Tibial nerve (tissue), 4 donors: ENCODE results near the gene SLC29A3. TPM values are rescaled to one million over a fixed set of nuclear protein-coding genes. Genes with fewer than 3 reads are reported as not detected.

Experiments used
- DNase-seq, 2 donors: peaks; one replicate each; pipeline ENCODE4 v3.0.0-alpha.2; 2019; ENCODE audit warnings: low spot score in 2 of 2
- H3K27ac ChIP-seq, 4 donors: fragments of 200-600 bp; sonication (generic) in 3 of 4; one replicate each; pipeline ENCODE4 v1.5.1; 2017 to 2019; ENCODE audit warnings: mild to moderate bottlenecking in 1 of 4
- H3K27me3 ChIP-seq, 2 donors: fragments of 200-600 bp; sonication (generic) in 1 of 2; one replicate each; pipeline versions ENCODE4 v1.5.1 to v1.6.0; 2017 to 2019
- H3K36me3 ChIP-seq, 3 donors: fragments of 200-600 bp; sonication (generic); one replicate each; pipeline ENCODE4 v1.5.1; 2018 to 2019
- H3K4me1 ChIP-seq, 4 donors: fragments of 200-600 bp; sonication (generic) in 3 of 4; one replicate each; pipeline ENCODE4 v1.5.1; 2017 to 2019
- H3K4me3 ChIP-seq, 4 donors: fragments of 200-600 bp; sonication (generic) in 3 of 4; one replicate each; pipeline ENCODE4 v1.5.1; 2017 to 2019; ENCODE audit warnings: mild to moderate bottlenecking in 1 of 4, moderate library complexity in 1 of 4
- H3K9me3 ChIP-seq, 4 donors: fragments of 200-600 bp; sonication (generic) in 3 of 4; one replicate each; pipeline ENCODE4 v1.5.1; 2017 to 2019
- EP300 ChIP-seq, 2 donors: sonication (generic); formaldehyde crosslinking; IDR thresholded peaks; one replicate each; pipeline ENCODE4 v1.6.1; 2017; ENCODE audit warnings: antibody characterized with exemption in 2 of 2, mild to moderate bottlenecking in 1 of 2
- POLR2A ChIP-seq, 2 donors: fragments of 450-650 bp; IDR thresholded peaks; one replicate each; pipeline ENCODE4 v1.6.1; 2017; ENCODE audit warnings: antibody characterized with exemption in 2 of 2, mild to moderate bottlenecking in 2 of 2, moderate library complexity in 2 of 2
- WGBS, 2 donors: methylation state at CpG; one replicate each; pipeline ENCODE4 v1.1.5; 2018; 5-methylcytosine and 5-hydroxymethylcytosine counted together
- total RNA-seq, 4 donors: library from RNA; depleted of rRNA; stranded (reverse); fragments of >200 nt; gene quantifications; one replicate each; pipeline ENCODE4 v1.1.0, GENCODE V29; 2016
- TF ChIP-seq, protein P1 (sequence below), 5 experiments: fragments of 200-600 bp in 3 of 5; fragments of 450-650 bp in 2 of 5; sonication (generic) in 3 of 5; IDR thresholded peaks; one replicate each; pipeline ENCODE4 v1.5.1; 2016 to 2019; ENCODE audit warnings: antibody characterized with exemption in 5 of 5, mild to moderate bottlenecking in 3 of 5, moderate library complexity in 2 of 5

SLC29A3 gene
- total RNA-seq, 4 donors from 2014 or later = 6.5 to 10.1 (median 7.4) TPM

DNA sequence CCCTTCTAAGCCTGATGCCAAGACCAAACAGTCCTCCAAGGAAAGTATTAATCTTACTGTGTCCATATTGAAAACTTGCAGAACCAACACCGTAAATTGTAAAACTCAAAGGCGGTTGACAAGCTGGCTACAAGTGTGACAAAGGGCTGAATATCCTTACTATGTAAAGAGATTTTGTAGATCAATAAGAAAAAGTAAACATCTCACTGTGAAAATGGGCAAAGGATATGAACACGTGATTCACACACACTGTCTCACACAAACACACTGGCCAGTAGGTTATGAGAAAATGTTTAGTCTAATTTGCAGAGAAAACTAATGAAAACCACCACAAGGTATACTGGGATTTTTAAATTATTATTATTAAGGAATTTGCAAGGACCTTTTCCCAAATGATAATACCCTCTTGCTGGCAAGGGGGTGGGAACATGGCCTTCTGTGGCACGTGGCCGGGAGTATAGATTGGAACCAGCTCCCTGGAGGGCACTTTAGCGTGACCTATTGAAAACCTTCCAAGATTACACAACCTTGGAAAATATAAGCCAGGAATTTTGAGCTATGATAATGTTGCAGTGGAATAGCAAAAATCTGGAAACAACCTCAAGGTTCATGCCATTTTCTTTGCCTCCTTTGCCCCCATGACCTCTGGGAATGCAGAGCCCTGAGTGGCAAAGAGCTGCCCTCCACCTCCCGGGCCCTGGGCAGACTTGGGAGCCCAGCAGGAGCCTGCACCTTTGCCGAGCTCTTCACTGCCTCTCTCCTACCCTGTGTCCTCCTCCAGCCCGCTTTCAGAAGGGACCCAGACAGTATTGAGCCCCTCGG is 26.2 kb upstream of the SLC29A3 start:
- no peak overlapping the region for H3K27ac ChIP-seq
- H3K27me3 ChIP-seq = no peaks in the 10 kb centered on the region
- peaks cover 0 to 6% (median 0%) of the 10 kb centered on the region in 3 donors for H3K36me3 ChIP-seq
- no peaks in the 10 kb centered on the region for H3K9me3 ChIP-seq
- 70 to 76% methylated on average over 10 of the region's 10 CpGs for WGBS, 2 donors
- TF ChIP-seq POLR2A (IDR thresholded peaks at IDR 0.05) (no peak), EP300 (IDR thresholded peaks at IDR 0.05) (no peak)
- TF ChIP-seq, protein P1, sequence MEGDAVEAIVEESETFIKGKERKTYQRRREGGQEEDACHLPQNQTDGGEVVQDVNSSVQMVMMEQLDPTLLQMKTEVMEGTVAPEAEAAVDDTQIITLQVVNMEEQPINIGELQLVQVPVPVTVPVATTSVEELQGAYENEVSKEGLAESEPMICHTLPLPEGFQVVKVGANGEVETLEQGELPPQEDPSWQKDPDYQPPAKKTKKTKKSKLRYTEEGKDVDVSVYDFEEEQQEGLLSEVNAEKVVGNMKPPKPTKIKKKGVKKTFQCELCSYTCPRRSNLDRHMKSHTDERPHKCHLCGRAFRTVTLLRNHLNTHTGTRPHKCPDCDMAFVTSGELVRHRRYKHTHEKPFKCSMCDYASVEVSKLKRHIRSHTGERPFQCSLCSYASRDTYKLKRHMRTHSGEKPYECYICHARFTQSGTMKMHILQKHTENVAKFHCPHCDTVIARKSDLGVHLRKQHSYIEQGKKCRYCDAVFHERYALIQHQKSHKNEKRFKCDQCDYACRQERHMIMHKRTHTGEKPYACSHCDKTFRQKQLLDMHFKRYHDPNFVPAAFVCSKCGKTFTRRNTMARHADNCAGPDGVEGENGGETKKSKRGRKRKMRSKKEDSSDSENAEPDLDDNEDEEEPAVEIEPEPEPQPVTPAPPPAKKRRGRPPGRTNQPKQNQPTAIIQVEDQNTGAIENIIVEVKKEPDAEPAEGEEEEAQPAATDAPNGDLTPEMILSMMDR (IDR thresholded peaks at IDR 0.05) = no peak
- DNase-seq = no peak
- no peak overlapping the region for H3K4me3 ChIP-seq
- H3K4me1 ChIP-seq = peaks cover 0 to 16% (median 0%) of the 10 kb centered on the region in 4 donors

DNA sequence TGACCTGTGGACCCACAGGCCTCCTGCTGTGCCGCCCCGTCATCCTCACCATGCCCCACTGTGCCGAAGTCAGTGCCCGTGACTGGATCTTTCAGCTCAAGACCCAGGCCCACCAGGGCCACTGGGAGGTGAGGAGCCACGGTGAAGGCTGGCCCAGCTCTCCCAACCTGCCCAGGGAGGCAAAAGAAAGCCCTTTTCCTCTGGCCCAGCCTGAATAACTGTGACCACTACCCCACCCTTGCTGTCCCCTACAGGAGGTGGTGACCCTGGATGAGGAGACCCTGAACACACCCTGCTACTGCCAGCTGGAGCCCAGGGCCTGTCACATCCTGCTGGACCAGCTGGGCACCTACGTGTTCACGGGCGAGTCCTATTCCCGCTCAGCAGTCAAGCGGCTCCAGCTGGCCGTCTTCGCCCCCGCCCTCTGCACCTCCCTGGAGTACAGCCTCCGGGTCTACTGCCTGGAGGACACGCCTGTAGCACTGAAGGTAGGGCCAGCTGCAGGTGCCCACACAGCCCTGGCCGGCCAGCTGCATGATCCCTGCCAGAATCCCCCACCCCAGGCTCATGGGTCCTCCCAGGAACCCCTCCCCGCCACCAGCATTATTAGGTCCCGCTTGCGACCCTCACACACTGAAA is 25.5 kb upstream of the SLC29A3 start:
- peaks cover 0 to 5% (median 0%) of the 10 kb centered on the region in 3 donors for H3K36me3 ChIP-seq
- no peak for TF ChIP-seq POLR2A (IDR thresholded peaks at IDR 0.05)
- TF ChIP-seq EP300 (IDR thresholded peaks at IDR 0.05) = no peak
- TF ChIP-seq, protein P1 (IDR thresholded peaks at IDR 0.05) = no peak
- no peak overlapping the region for H3K4me3 ChIP-seq
- no peak overlapping the region for H3K27ac ChIP-seq
- no peaks in the 10 kb centered on the region for H3K27me3 ChIP-seq
- no peaks in the 10 kb centered on the region for H3K9me3 ChIP-seq
- peaks cover 0 to 16% (median 0%) of the 10 kb centered on the region in 4 donors for H3K4me1 ChIP-seq
- WGBS, 2 donors = 94 to 98% methylated on average over 8 to 18 of the region's 19 CpGs
- no peak for DNase-seq

DNA sequence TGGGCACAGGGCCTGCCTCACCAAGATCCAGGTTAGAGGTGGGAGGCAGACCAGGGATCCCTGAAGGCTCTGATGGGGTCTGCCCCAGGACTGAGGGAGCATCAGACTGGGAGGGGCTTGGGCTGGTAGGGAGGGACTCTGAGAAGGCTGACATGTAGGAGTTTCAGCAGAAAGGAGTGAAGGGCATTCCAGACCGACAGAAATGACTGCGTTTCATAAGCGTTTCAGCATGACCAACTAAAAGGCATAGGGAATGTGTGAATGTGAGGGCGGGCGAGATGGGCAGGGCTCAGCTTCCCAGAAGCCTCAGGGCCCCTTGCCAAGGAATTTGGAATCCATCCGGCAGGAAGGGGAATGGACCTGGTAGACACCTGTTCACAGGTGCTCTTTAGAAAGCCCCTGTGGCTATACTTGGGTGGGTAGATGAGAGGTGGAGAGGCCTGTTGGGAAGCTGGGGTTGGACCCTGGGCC is 24.9 kb upstream of the SLC29A3 start:
- 70 to 78% methylated on average over 6 of the region's 6 CpGs for WGBS, 2 donors
- Histone ChIP-seq H3K9me3 (no peaks in the 10 kb centered on the region), H3K4me3 (no peak overlapping the region), H3K27me3 (no peaks in the 10 kb centered on the region), H3K4me1 (peaks cover 0 to 17% (median 0%) of the 10 kb centered on the region in 4 donors), H3K27ac (no peak overlapping the region), H3K36me3 (peaks cover 0 to 5% (median 0%) of the 10 kb centered on the region in 3 donors)
- no peak for TF ChIP-seq EP300 (IDR thresholded peaks at IDR 0.05)
- TF ChIP-seq, protein P1 (IDR thresholded peaks at IDR 0.05) = no peak
- TF ChIP-seq POLR2A (IDR thresholded peaks at IDR 0.05) = no peak
- DNase-seq = no peak

DNA sequence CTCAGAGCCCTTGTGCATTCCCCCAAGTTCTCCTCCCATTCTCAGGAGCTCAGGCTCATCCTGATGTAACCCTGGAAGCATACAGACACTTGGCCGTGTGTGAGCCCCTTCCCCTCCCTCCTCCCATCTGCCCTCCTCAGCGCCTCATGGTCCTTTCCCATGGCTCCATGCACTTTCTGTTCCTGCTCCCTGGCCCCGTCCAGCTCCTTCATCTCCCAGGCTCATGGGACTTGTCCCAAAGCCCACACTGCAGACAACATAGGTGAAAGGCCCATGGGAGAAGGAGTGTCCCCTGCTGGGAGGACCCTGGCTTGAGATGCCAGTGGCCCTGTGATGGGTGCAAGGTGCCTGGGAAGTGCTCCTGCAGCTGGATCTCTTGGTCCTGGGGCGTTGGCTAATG is 24.2 kb upstream of the SLC29A3 start:
- Histone ChIP-seq H3K36me3 (peaks cover 0 to 5% (median 0%) of the 10 kb centered on the region in 3 donors), H3K9me3 (no peaks in the 10 kb centered on the region), H3K27me3 (no peaks in the 10 kb centered on the region), H3K4me3 (no peak overlapping the region), H3K27ac (no peak overlapping the region), H3K4me1 (peaks cover 0 to 25% (median 0%) of the 10 kb centered on the region in 4 donors)
- WGBS, 2 donors = 84 to 88% methylated on average over 4 of the region's 4 CpGs
- TF ChIP-seq EP300 (IDR thresholded peaks at IDR 0.05) (no peak), POLR2A (IDR thresholded peaks at IDR 0.05) (no peak)
- TF ChIP-seq, protein P1 (IDR thresholded peaks at IDR 0.05) = no peak
- no peak for DNase-seq

DNA sequence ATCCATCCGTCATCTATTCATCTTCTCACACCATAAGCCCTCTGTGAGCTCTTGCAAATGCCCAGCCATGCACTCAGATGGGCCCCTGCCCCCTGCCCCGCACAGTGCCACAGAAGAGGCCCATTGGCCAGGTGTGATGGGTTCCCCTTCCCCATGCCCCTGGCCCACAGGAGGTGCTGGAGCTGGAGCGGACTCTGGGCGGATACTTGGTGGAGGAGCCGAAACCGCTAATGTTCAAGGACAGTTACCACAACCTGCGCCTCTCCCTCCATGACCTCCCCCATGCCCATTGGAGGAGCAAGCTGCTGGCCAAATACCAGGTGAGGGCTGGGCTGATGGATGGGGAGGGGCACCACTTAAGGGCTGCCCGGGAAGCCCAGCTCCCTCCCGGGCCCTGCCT is 23.4 kb upstream of the SLC29A3 start:
- H3K9me3 ChIP-seq = no peaks in the 10 kb centered on the region
- H3K4me3 ChIP-seq = no peak overlapping the region
- no peak overlapping the region for H3K27ac ChIP-seq
- TF ChIP-seq, protein P1 (IDR thresholded peaks at IDR 0.05) = no peak
- TF ChIP-seq EP300 (IDR thresholded peaks at IDR 0.05) (no peak), POLR2A (IDR thresholded peaks at IDR 0.05) (no peak)
- H3K36me3 ChIP-seq = peaks cover 0 to 5% (median 0%) of the 10 kb centered on the region in 3 donors
- H3K27me3 ChIP-seq = no peaks in the 10 kb centered on the region
- peaks cover 0 to 33% (median 0%) of the 10 kb centered on the region in 4 donors for H3K4me1 ChIP-seq
- 85 to 89% methylated on average over 8 to 9 of the region's 9 CpGs for WGBS, 2 donors
- no peak for DNase-seq
